Keratinocyte (primary cell): ENCODE results near the gene DLG5. TPM values are rescaled to one million over a fixed set of nuclear protein-coding genes. Genes with fewer than 3 reads are reported as not detected.

ENCODE experiments used
- DNase-seq: peaks from one replicate; pipeline ENCODE4 v3.0.0-alpha.2; 2011; ENCODE audit warnings: low read depth, missing footprints, low spot score
- FAIRE-seq: peaks from 2 replicates; lab custom pipeline; 2011; peaks lifted over from hg19 to GRCh38; lab: Jason Lieb, UNC
- H2AFZ ChIP-seq: 2 replicates; pipeline ENCODE4 v1.6.0; 2012; ENCODE audit warnings: low read length, control low read depth, inconsistent platforms; ENCODE audit not compliant: control insufficient read depth
- H3K27ac ChIP-seq: 2 replicates; pipeline ENCODE4 v1.5.1; 2011; ENCODE audit warnings: low read length; ENCODE audit not compliant: control insufficient read depth, insufficient read depth
- H3K27me3 ChIP-seq: 3 replicates; pipeline ENCODE4 v1.6.0; 2011; ENCODE audit warnings: low read length; ENCODE audit not compliant: control insufficient read depth, insufficient read depth; ENCODE audit errors: extremely low read depth
- H3K36me3 ChIP-seq, 2 experiments: 2 replicates in 1 of 2; 3 replicates in 1 of 2; pipeline ENCODE4 v1.5.1; 2011; ENCODE audit warnings: low read length in 2 of 2, mild to moderate bottlenecking in 1 of 2; ENCODE audit not compliant: control insufficient read depth in 2 of 2, insufficient read depth in 2 of 2; ENCODE audit errors: extremely low read depth in 1 of 2
- H3K4me1 ChIP-seq: 3 replicates; pipeline ENCODE4 v1.5.1; 2011; ENCODE audit warnings: low read length; ENCODE audit not compliant: control insufficient read depth, insufficient read depth; ENCODE audit errors: extremely low read depth
- H3K4me2 ChIP-seq: 3 replicates; pipeline ENCODE4 v1.6.0; 2011; ENCODE audit warnings: low read depth, low read length; ENCODE audit not compliant: control insufficient read depth, insufficient read depth; ENCODE audit errors: extremely low read depth
- H3K4me3 ChIP-seq, 3 experiments: fragments of 200-600 bp in 1 of 3; sonication (generic) in 1 of 3; 2 replicates in 2 of 3; 3 replicates in 1 of 3; pipeline ENCODE4 v1.5.1; 2011 to 2016; ENCODE audit warnings: low read length in 3 of 3, mild to moderate bottlenecking in 3 of 3, control low read depth in 2 of 3, inconsistent platforms in 1 of 3, low read depth in 1 of 3, mixed read lengths in 1 of 3, mixed run types in 1 of 3, moderate library complexity in 1 of 3; ENCODE audit not compliant: control insufficient read depth in 2 of 3, insufficient read depth in 2 of 3; ENCODE audit errors: extremely low read depth in 1 of 3
- H3K79me2 ChIP-seq: 2 replicates; pipeline ENCODE4 v1.6.0; 2012; ENCODE audit warnings: low read length; ENCODE audit not compliant: control insufficient read depth, insufficient read depth
- H3K9ac ChIP-seq: 3 replicates; pipeline ENCODE4 v1.6.0; 2011; ENCODE audit warnings: low read length; ENCODE audit not compliant: control insufficient read depth, insufficient read depth; ENCODE audit errors: extremely low read depth
- H3K9me1 ChIP-seq: 3 replicates; pipeline ENCODE4 v1.6.0; 2011; ENCODE audit warnings: low read length; ENCODE audit not compliant: control insufficient read depth, insufficient read depth; ENCODE audit errors: extremely low read depth
- H3K9me3 ChIP-seq: 2 replicates; pipeline ENCODE4 v1.5.1; 2012; ENCODE audit warnings: low read depth, low read length; ENCODE audit not compliant: control insufficient read depth
- H4K20me1 ChIP-seq: 3 replicates; pipeline ENCODE4 v1.6.0; 2011; ENCODE audit warnings: low read length; ENCODE audit not compliant: control insufficient read depth, insufficient read depth; ENCODE audit errors: extremely low read depth
- EZH2 ChIP-seq: IDR thresholded peaks from one replicate; pipeline ENCODE4 v1.6.1; 2012; ENCODE audit warnings: inconsistent platforms, mild to moderate bottlenecking, low read length, moderate library complexity
- dilution Hi-C: fragments of 300-500 bp; cut with MboI; formaldehyde crosslinking; loops from one replicate; pipeline ENCODE4 v1.7.0; 2020; ENCODE audit warnings: low sequenced_read_pairs; ENCODE audit not compliant: extremely low pct_ligation_motif_present
- polyA plus RNA-seq, 5 experiments: library from polyadenylated mRNA; depleted of rRNA in 3 of 5; stranded (reverse) in 3 of 5; stranded (forward) in 1 of 5; unstranded in 1 of 5; fragments of >200 nt; gene quantifications; 1 replicate in 1 of 5; 2 replicates in 3 of 5; 3 replicates in 1 of 5; pipeline versions ENCODE4 v1.2.1 to v1.2.3, GENCODE V29; 2011 to 2012; ENCODE audit warnings: missing spikeins in 2 of 5, low read depth in 1 of 5, low replicate concordance in 1 of 5
- TF ChIP-seq, protein P1 (sequence below), 3 experiments: IDR thresholded peaks in 1 of 3; conservative IDR thresholded peaks in 1 of 3; optimal IDR thresholded peaks in 1 of 3; 2 replicates in 2 of 3; 3 replicates in 1 of 3; pipeline versions ENCODE3 to v1.5.1; 2011; ENCODE audit warnings: low read length in 3 of 3, mild to moderate bottlenecking in 3 of 3, moderate library complexity in 2 of 3, control low read depth in 1 of 3, inconsistent platforms in 1 of 3; ENCODE audit not compliant: insufficient read depth in 2 of 3; ENCODE audit errors: extremely low read depth in 1 of 3

DLG5 gene
- polyA plus RNA-seq, 1 donor (not counting 4 experiments of a cell fraction or from before 2014, with no cell fraction given), result 17.2 TPM

- Histone ChIP-seq H3K36me3 (peaks cover 37 to 48% of the 10 kb centered on the region in 2 experiments), H3K9me3 (no peaks in the 10 kb centered on the region)
- FAIRE-seq, result no peak
These were observed 93.3 kb downstream of the DLG5 start for GRCh38 chr10:77833225-77833624.

DNA sequence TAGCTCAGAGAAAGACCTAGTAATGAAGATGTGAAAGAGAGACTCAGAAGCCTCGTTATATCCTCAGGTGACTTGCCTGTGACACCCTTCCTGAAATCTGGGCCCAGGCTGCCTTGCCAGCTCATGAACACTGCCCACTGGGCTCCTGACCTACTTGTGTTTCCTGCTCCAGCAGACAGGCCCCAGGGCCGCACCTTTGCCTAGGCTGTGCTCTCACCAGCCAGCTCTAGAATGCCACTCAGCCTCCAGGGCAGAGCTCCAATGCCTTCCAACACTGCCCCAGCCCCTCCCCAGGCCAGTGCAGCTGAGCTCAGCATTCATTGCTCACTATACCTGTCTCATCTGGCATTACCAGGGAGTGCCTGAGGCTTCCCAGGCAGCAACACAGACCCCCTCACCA, 94.3 kb downstream of the DLG5 start:
- FAIRE-seq (no peak), DNase-seq (no peak)
- Histone ChIP-seq H2AFZ (no peak overlapping the region), H3K27ac (no peak overlapping the region), H3K27me3 (no peaks in the 10 kb centered on the region), H3K9me3 (no peaks in the 10 kb centered on the region), H3K4me1 (no peaks in the 10 kb centered on the region), H3K79me2 (no peaks in the 10 kb centered on the region), H3K9me1 (no peaks in the 10 kb centered on the region), H3K4me2 (no peak overlapping the region), H3K4me3 (no peak overlapping the region), H4K20me1 (no peaks in the 10 kb centered on the region), H3K36me3 (peaks cover 31 to 52% of the 10 kb centered on the region in 2 experiments), H3K9ac (no peak overlapping the region)
- TF ChIP-seq, protein P1, sequence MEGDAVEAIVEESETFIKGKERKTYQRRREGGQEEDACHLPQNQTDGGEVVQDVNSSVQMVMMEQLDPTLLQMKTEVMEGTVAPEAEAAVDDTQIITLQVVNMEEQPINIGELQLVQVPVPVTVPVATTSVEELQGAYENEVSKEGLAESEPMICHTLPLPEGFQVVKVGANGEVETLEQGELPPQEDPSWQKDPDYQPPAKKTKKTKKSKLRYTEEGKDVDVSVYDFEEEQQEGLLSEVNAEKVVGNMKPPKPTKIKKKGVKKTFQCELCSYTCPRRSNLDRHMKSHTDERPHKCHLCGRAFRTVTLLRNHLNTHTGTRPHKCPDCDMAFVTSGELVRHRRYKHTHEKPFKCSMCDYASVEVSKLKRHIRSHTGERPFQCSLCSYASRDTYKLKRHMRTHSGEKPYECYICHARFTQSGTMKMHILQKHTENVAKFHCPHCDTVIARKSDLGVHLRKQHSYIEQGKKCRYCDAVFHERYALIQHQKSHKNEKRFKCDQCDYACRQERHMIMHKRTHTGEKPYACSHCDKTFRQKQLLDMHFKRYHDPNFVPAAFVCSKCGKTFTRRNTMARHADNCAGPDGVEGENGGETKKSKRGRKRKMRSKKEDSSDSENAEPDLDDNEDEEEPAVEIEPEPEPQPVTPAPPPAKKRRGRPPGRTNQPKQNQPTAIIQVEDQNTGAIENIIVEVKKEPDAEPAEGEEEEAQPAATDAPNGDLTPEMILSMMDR (optimal IDR thresholded peaks at IDR 0.05 in 1 of 3, IDR thresholded peaks at IDR 0.05 in 1 of 3, conservative IDR thresholded peaks at IDR 0.05 in 1 of 3; ENCODE audit: extremely low read depth in 1 of 3, insufficient read depth in 2 of 3, low read length in 3 of 3), result no peak
- TF ChIP-seq EZH2, result no peak
- dilution Hi-C loops, result no loop called here

More at GRCh38 chr10:77833225-77833624, 93.3 kb downstream of the DLG5 start:
- no peak for DNase-seq
- H3K79me2 ChIP-seq, result no peaks in the 10 kb centered on the region
- H3K27ac ChIP-seq, result no peak overlapping the region
- H3K9me1 ChIP-seq, result no peaks in the 10 kb centered on the region
- dilution Hi-C loops, result no loop called here
- no peak for TF ChIP-seq EZH2
- TF ChIP-seq, protein P1 (optimal IDR thresholded peaks at IDR 0.05 in 1 of 3, IDR thresholded peaks at IDR 0.05 in 1 of 3, conservative IDR thresholded peaks at IDR 0.05 in 1 of 3; ENCODE audit: extremely low read depth in 1 of 3, insufficient read depth in 2 of 3, low read length in 3 of 3), result no peak
- no peaks in the 10 kb centered on the region for H4K20me1 ChIP-seq
- no peaks in the 10 kb centered on the region for H3K27me3 ChIP-seq
- H3K9ac ChIP-seq, result no peak overlapping the region
- H3K4me1 ChIP-seq, result no peaks in the 10 kb centered on the region
- no peak overlapping the region for H3K4me3 ChIP-seq
- H3K4me2 ChIP-seq, result no peak overlapping the region
- H2AFZ ChIP-seq, result no peak overlapping the region
